Naive thymus-derived CD4-positive, alpha-beta T cell (primary cell): ENCODE data around the gene FTH1. TPM values are rescaled to one million over a fixed set of nuclear protein-coding genes. Genes with fewer than 3 reads are reported as not detected.
"Not testable (repeated sequence)": the region's sequence is repeated elsewhere in the genome, so short reads cannot be mapped to it uniquely, and the experiment has no call there.

ENCODE experiments used
- ATAC-seq: fragments of 150-1000 bp; cut with Tn5 transposase; 2 replicates; pipeline ENCODE4 v1.10.0; 2021; ENCODE audit warnings: mild to moderate bottlenecking, moderate library complexity
- CTCF ChIA-PET: fragments of 350-600 bp; sonication (Branson Sonifier 250); formaldehyde crosslinking; loops from one replicate; lab custom pipeline; 2021; ENCODE audit warnings: antibody characterized with exemption; lab: Charles Lee
- POLR2A ChIA-PET: fragments of 350-600 bp; sonication (Branson Sonifier 250); formaldehyde crosslinking; loops from one replicate; lab custom pipeline; 2021; ENCODE audit warnings: antibody characterized with exemption, inconsistent platforms; lab: Charles Lee
- DNase-seq, 9 donors: peaks; one replicate each; pipeline versions ENCODE4 v3.0.0 to v3.0.0-alpha.2; 2020 to 2022; ENCODE audit warnings: mixed read lengths in 1 of 9
- H3K27ac ChIP-seq: one replicate; pipeline ENCODE4 v1.7.0; 2013; ENCODE audit warnings: mild to moderate bottlenecking, low read depth, low read length, moderate library complexity
- H3K27me3 ChIP-seq, 2 donors: one replicate each; pipeline ENCODE4 v1.7.0; 2013; ENCODE audit warnings: low read length in 2 of 2, mild to moderate bottlenecking in 2 of 2, moderate library complexity in 2 of 2; ENCODE audit not compliant: control insufficient read depth in 2 of 2, insufficient read depth in 2 of 2
- H3K36me3 ChIP-seq, 3 experiments: 1 replicate in 2 of 3; 2 replicates in 1 of 3; pipeline ENCODE4 v1.7.0; 2013; ENCODE audit warnings: low read length in 3 of 3, mild to moderate bottlenecking in 3 of 3, moderate library complexity in 1 of 3; ENCODE audit not compliant: insufficient read depth in 3 of 3, control insufficient read depth in 2 of 3
- H3K4me1 ChIP-seq, 2 donors: one replicate each; pipeline ENCODE4 v1.7.0; 2013; ENCODE audit warnings: low read length in 2 of 2, mild to moderate bottlenecking in 2 of 2, moderate library complexity in 1 of 2; ENCODE audit not compliant: control insufficient read depth in 2 of 2, insufficient read depth in 2 of 2
- H3K4me3 ChIP-seq: 2 replicates; pipeline ENCODE4 v1.7.0; 2013; ENCODE audit warnings: mild to moderate bottlenecking, low read length
- H3K9me3 ChIP-seq, 3 experiments: 1 replicate in 2 of 3; 2 replicates in 1 of 3; pipeline ENCODE4 v1.7.0; 2013; ENCODE audit warnings: low read length in 3 of 3; ENCODE audit not compliant: control insufficient read depth in 2 of 3
- H3K27ac Mint-ChIP-seq, 9 donors: one replicate each; pipeline ENCODE4 v1.8.0; 2020 to 2022; ENCODE audit warnings: mixed read lengths in 9 of 9, mild to moderate bottlenecking in 8 of 9, moderate library complexity in 5 of 9, inconsistent platforms in 2 of 9
- H3K27me3 Mint-ChIP-seq, 5 donors: one replicate each; pipeline ENCODE4 v1.8.0; 2021 to 2022; ENCODE audit warnings: mixed read lengths in 5 of 5, mild to moderate bottlenecking in 1 of 5
- H3K36me3 Mint-ChIP-seq, 5 donors: one replicate each; pipeline ENCODE4 v1.8.0; 2020 to 2022; ENCODE audit warnings: mixed read lengths in 5 of 5, mild to moderate bottlenecking in 3 of 5, inconsistent platforms in 1 of 5
- H3K4me1 Mint-ChIP-seq, 7 donors: one replicate each; pipeline ENCODE4 v1.8.0; 2020 to 2022; ENCODE audit warnings: mixed read lengths in 7 of 7, mild to moderate bottlenecking in 3 of 7, inconsistent platforms in 1 of 7
- H3K4me3 Mint-ChIP-seq, 10 donors: one replicate each; pipeline ENCODE4 v1.8.0; 2020 to 2022; ENCODE audit warnings: mild to moderate bottlenecking in 10 of 10, mixed read lengths in 10 of 10, moderate library complexity in 6 of 10, inconsistent platforms in 2 of 10
- H3K9me3 Mint-ChIP-seq, 11 donors: one replicate each; pipeline ENCODE4 v1.8.0; 2020 to 2022; ENCODE audit warnings: mixed read lengths in 11 of 11, mild to moderate bottlenecking in 4 of 11, inconsistent platforms in 1 of 11, moderate library complexity in 1 of 11
- intact Hi-C, 2 donors: fragments of 100-400 bp; cut with micrococcal nuclease; formaldehyde crosslinking; loops; one replicate each; pipeline ENCODE4 v1.15.1; 2023
- polyA plus RNA-seq, 2 donors: library from polyadenylated mRNA; unstranded; fragments of 300-500 nt; fragmentation: Illumina TruSeq; gene quantifications; one replicate each; pipeline ENCODE4 v1.2.3, GENCODE V29; 2021
- total RNA-seq, 6 experiments: library from RNA in 5 of 6; stranded (reverse) in 5 of 6; gene quantifications; 1 replicate in 5 of 6; 2 replicates in 1 of 6; pipeline ENCODE4 v1.2.3 and lab custom pipeline; 2021 to 2026

Gene FTH1
- total and polyA plus RNA-seq, 7 experiments from 2014 or later = 684 to 3,858 (median 1,833) TPM

DNA sequence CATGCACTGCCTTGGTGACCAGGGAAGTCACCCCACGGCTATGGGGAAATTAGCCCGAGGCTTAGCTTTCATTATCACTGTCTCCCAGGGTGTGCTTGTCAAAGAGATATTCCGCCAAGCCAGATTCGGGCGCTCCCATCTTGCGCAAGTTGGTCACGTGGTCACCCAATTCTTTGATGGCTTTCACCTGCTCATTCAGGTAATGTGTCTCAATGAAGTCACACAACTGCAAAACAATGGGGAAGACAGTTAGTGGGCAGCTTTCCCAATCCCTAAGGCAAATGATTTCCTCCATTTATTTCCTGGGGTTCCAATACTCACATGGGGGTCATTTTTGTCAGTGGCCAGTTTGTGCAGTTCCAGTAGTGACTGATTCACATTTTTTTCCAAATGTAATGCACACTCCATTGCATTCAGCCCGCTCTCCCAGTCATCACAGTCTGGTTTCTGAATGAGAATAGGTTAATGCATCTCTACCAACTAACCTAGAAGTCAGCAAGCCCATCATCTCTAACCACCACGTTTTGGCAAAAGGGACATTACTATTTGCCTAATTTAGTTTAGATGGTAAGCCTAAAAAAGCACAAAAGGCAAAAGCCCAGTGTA lies 2.7 kb downstream of the FTH1 start:
- Mint-ChIP-seq H3K27ac (peak overlapping the region; percentile 14 to 98 (median 94)), H3K36me3 (peaks cover 0 to 31% (median 24%) of the 10 kb centered on the region in 5 donors), H3K9me3 (peaks cover 0 to 36% (median 0%) of the 10 kb centered on the region in 11 donors), H3K4me1 (peaks cover 30 to 61% (median 52%) of the 10 kb centered on the region in 7 donors), H3K4me3 (peak overlapping the region; percentile 90 to 98 (median 94))
- H3K4me3 ChIP-seq = peak overlapping the region; percentile 91
- peak in 6 of 9 donors; percentile 12 to 28 (median 22) for DNase-seq
- H3K9me3 ChIP-seq, H3K27me3 Mint-ChIP-seq, ATAC-seq, H3K27me3 ChIP-seq, CTCF ChIA-PET: not testable (repeated sequence)
- H3K4me1 ChIP-seq = peaks cover 18 to 36% of the 10 kb centered on the region in 2 donors
- intact Hi-C loops = loop anchor here (5.0 to 10.0 kb wide), 9 partner anchors 67 to 1873 kb away; partner anchors contain the start of genes AHNAK (in 1 of the 2), FADS1 (in 1 of the 2), FEN1 (in 1 of the 2) and MARK2 (in 1 of the 2)
- peak overlapping the region; percentile 87 for H3K27ac ChIP-seq
- peaks cover 5 to 31% (median 10%) of the 10 kb centered on the region in 3 experiments for H3K36me3 ChIP-seq
- POLR2A ChIA-PET = interaction anchor here (2.2 to 11.6 kb wide), 2 partner anchors 59 to 172 kb away, joined by 5 to 145 read pairs; partner anchors contain the start of genes FEN1 and TMEM258

DNA sequence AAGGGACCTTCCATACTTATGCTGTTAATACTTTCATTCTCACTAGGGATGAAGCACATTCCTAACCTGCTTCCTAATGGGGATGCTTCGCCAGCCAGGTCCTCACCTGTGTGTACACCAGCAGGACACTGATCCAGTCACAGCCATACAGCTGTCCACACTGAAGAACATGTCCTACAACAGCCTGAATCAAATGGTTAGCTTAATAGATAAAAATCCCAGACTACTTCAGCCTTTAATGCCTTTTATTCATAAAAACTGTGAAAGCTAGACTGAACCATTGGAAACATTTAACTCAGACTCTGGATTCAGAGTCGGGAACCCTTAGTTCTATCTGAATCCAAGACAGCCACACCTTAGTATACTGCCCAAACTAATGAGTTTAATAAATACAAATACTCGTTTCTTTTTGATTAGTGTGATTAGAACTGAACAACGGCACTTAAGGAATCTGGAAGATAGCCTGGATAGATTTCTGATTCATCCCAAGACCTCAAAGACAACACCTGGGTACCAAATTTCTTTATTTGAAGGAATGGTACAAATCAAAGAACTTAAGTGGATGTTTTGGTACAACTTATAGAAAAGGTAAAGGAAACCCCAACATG lies 3.3 kb downstream of the FTH1 start:
- no peaks in the 10 kb centered on the region for H3K9me3 ChIP-seq
- H3K4me3 ChIP-seq = no peak overlapping the region
- DNase-seq (peak in 5 of 9 donors; percentile 30 to 56 (median 37)), ATAC-seq (no peak)
- H3K9me3 Mint-ChIP-seq = peaks cover 0 to 36% (median 0%) of the 10 kb centered on the region in 11 donors
- peaks cover 5 to 31% (median 10%) of the 10 kb centered on the region in 3 experiments for H3K36me3 ChIP-seq
- intact Hi-C loops = loop anchor here in 1 of 2 donors (10.0 kb wide), 1 partner anchor 591 kb away; no protein-coding TSS in a partner anchor
- ChIA-PET CTCF (no interaction called here), POLR2A (interaction anchor here (1.1 to 11.6 kb wide), 4 partner anchors 8 to 74 kb away, joined by 3 to 145 read pairs (median 6); no protein-coding TSS in a partner anchor)
- peaks cover 0 to 29% (median 26%) of the 10 kb centered on the region in 5 donors for H3K36me3 Mint-ChIP-seq
- H3K27ac Mint-ChIP-seq = peak overlapping the region; percentile 40 to 98 (median 94)
- peaks cover 27 to 56% (median 47%) of the 10 kb centered on the region in 7 donors for H3K4me1 Mint-ChIP-seq
- H3K27me3 Mint-ChIP-seq = no peaks in the 10 kb centered on the region
- H3K27me3 ChIP-seq = no peaks in the 10 kb centered on the region
- peaks cover 18 to 36% of the 10 kb centered on the region in 2 donors for H3K4me1 ChIP-seq
- peak overlapping the region; percentile 49 for H3K27ac ChIP-seq
- H3K4me3 Mint-ChIP-seq = peak overlapping the region in 9 of 10 donors; percentile 41 to 98 (median 93)

GRCh38 chr11:61963282-61964057 lies 4.0 kb downstream of the FTH1 start:
- intact Hi-C loops = loop anchor here in 1 of 2 donors (10.0 kb wide), 1 partner anchor 591 kb away; no protein-coding TSS in a partner anchor
- H3K9me3 Mint-ChIP-seq = peaks cover 0 to 35% (median 0%) of the 10 kb centered on the region in 11 donors
- Histone ChIP-seq H3K4me3 (no peak overlapping the region), H3K27me3 (no peaks in the 10 kb centered on the region), H3K4me1 (peaks cover 18 to 33% of the 10 kb centered on the region in 2 donors), H3K9me3 (no peaks in the 10 kb centered on the region), H3K27ac (peak overlapping the region; percentile 49), H3K36me3 (peaks cover 5 to 31% (median 10%) of the 10 kb centered on the region in 3 experiments)
- H3K36me3 Mint-ChIP-seq = peaks cover 0 to 32% (median 26%) of the 10 kb centered on the region in 5 donors
- ATAC-seq = peak; percentile 34
- peaks cover 22 to 49% (median 44%) of the 10 kb centered on the region in 7 donors for H3K4me1 Mint-ChIP-seq
- H3K27ac Mint-ChIP-seq = peak overlapping the region; percentile 40 to 98 (median 94)
- peak overlapping the region; percentile 20 to 98 (median 86) for H3K4me3 Mint-ChIP-seq
- ChIA-PET POLR2A (interaction anchor here (0.7 to 11.6 kb wide), 5 partner anchors 8 to 75 kb away, joined by 3 to 145 read pairs (median 4); no protein-coding TSS in a partner anchor), CTCF (interaction anchor here (0.6 kb wide), 1 partner anchor 547 kb away, joined by 3 read pairs; no protein-coding TSS in a partner anchor)
- H3K27me3 Mint-ChIP-seq = no peaks in the 10 kb centered on the region
- peak in 7 of 9 donors; percentile 26 to 55 (median 43) for DNase-seq

DNA sequence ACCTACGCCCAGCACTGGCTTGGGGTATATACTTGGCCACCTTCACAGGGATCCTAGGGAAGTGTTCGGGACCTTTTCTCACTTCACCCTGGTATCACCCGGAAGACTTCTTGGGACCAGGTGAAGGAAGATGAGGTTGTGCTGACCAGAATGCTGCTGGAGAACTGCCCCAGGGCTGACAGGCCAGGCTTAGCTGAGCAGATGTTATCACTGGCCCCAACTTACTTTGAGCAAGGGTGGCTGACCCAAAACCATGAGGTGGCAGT lies 4.5 kb downstream of the FTH1 start:
- no peaks in the 10 kb centered on the region for H3K27me3 ChIP-seq
- no peak overlapping the region for H3K4me3 ChIP-seq
- H3K9me3 ChIP-seq = no peaks in the 10 kb centered on the region
- peaks cover 5 to 31% (median 10%) of the 10 kb centered on the region in 3 experiments for H3K36me3 ChIP-seq
- peaks cover 18 to 29% of the 10 kb centered on the region in 2 donors for H3K4me1 ChIP-seq
- CTCF ChIA-PET = interaction anchor here (0.6 kb wide), 1 partner anchor 548 kb away, joined by 3 read pairs; no protein-coding TSS in a partner anchor
- Mint-ChIP-seq H3K27me3 (no peaks in the 10 kb centered on the region), H3K4me3 (peak overlapping the region in 7 of 10 donors; percentile 20 to 98 (median 82)), H3K27ac (peak overlapping the region in 8 of 9 donors; percentile 72 to 98 (median 94)), H3K9me3 (peaks cover 0 to 35% (median 0%) of the 10 kb centered on the region in 11 donors), H3K4me1 (peaks cover 18 to 46% (median 39%) of the 10 kb centered on the region in 7 donors), H3K36me3 (peaks cover 0 to 33% (median 26%) of the 10 kb centered on the region in 5 donors)
- intact Hi-C loops = loop anchor here in 1 of 2 donors (10.0 kb wide), 1 partner anchor 592 kb away; no protein-coding TSS in a partner anchor
- POLR2A ChIA-PET = interaction anchor here (1.2 to 11.6 kb wide), 3 partner anchors 9 to 76 kb away, joined by 3 to 145 read pairs (median 9); no protein-coding TSS in a partner anchor
- DNase-seq (peak in 4 of 9 donors; percentile 28 to 40 (median 36)), ATAC-seq (no peak)
- H3K27ac ChIP-seq = peak overlapping the region; percentile 49

GRCh38 chr11:61962213-61963015 lies 5.0 kb downstream of the FTH1 start:
- Histone ChIP-seq H3K27me3 (no peaks in the 10 kb centered on the region), H3K27ac (peak overlapping the region; percentile 49), H3K9me3 (no peaks in the 10 kb centered on the region), H3K36me3 (peaks cover 5 to 28% (median 10%) of the 10 kb centered on the region in 3 experiments), H3K4me3 (no peak overlapping the region), H3K4me1 (peaks cover 18 to 29% of the 10 kb centered on the region in 2 donors)
- ChIA-PET CTCF (interaction anchor here (0.6 to 0.7 kb wide), 2 partner anchors 125 to 548 kb away, joined by 3 read pairs; no protein-coding TSS in a partner anchor), POLR2A (interaction anchor here (1.3 to 11.6 kb wide), 2 partner anchors 61 to 76 kb away, joined by 3 to 145 read pairs; no protein-coding TSS in a partner anchor)
- intact Hi-C loops = loop anchor here in 1 of 2 donors (10.0 kb wide), 1 partner anchor 592 kb away; no protein-coding TSS in a partner anchor
- Mint-ChIP-seq H3K9me3 (peaks cover 0 to 35% (median 0%) of the 10 kb centered on the region in 11 donors), H3K4me3 (peak overlapping the region in 6 of 10 donors; percentile 34 to 98 (median 66)), H3K4me1 (peaks cover 18 to 46% (median 38%) of the 10 kb centered on the region in 7 donors), H3K27ac (peak overlapping the region in 8 of 9 donors; percentile 72 to 98 (median 94)), H3K27me3 (no peaks in the 10 kb centered on the region), H3K36me3 (peaks cover 0 to 33% (median 26%) of the 10 kb centered on the region in 5 donors)
- ATAC-seq (peak; percentile 30), DNase-seq (peak in 2 of 9 donors; percentile 5 to 12)
